NCI-H2196 (cell line): ENCODE measurements around the gene GPATCH4.
"Not testable (repeated sequence)": the region's sequence is repeated elsewhere in the genome, so short reads cannot be mapped to it uniquely, and the experiment has no call there.

Experiments used
- DNase-seq: peaks from one replicate; lab custom pipeline; 2025; ENCODE audit not compliant: unreplicated experiment; lab: John Stamatoyannopoulos, UW

Gene GPATCH4

DNA sequence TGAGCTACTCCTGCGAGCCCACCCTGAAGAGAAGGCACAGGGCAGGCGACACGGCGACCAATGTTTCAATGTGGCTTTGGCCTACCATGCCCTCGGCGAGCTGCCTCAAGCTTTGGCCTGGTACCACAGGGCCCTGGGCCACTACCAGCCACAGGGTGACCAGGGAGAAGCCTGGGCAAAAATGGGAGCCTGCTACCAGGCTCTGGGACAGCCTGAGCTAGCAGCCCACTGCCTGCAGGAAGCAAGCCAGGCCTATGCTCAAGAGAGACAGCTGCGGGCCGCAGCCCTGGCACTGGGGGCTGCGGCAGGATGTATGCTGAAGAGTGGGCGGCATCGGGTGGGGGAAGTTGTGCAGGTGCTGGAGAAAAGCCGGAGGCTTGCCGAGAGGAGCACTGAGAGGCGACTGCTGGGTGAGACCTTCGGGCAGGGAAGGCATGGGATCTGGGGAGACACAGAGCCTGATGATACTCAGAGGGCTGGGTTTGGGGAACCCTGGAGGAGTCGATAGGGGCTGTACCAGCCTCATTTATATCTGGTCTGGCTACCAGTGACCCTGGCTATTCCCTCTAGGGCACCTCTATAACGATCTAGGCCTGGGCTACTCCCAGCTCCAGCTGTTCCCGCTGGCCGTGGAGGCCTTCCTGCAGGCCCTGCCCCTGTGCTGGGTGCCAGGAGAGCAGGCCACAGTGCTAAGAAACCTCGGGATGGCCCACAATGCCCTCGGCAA lies 19.5 kb downstream of the GPATCH4 start:
- DNase-seq = no peak

DNA sequence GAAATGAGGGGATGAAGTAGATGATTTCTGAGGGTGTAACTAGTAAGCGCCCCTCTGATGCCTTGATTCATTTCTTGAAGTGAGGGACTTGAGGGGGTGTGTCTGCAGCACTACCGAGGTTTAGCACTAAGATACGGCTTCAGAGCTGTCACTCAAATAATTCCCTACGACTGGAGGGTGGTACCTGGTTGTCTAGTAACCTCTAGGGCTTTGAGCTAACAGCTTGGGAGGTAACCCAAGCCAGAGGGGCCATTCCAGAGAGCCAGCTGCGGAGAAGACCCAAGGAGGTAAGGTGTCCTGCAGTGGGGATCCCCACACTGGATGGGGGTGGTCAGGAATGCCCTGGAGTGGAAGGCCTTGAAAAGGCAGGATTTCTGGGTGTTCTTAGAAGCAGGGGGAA lies 21.8 kb downstream of the GPATCH4 start, which contains the start of gene TTC24:
TTC24 (plus strand) TSS at position 252 of the 400 bp plus-strand sequence. CDS start 1,642 bp downstream, outside the sequence.
- no peak for DNase-seq

DNA sequence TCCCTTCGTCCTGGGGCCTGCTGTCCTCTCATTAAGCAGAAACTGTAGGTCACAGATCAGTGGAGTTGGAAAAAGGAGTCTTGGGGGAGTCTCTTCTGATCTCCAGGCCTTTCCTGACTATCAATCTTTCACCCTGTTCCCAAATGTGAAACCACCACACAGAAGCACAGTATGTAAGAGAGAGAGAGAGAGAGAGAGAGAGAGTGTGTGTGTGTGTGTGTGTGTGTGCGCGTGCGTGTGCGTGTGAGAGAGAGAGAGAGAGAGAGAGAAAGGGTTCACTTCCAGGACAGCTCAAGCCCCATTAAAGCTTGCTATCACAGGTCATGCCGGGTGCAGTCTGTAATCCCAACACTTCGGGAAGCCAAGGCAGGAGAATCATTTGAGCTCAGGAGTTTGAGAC lies 23.2 kb downstream of the GPATCH4 start:
- no peak for DNase-seq

GRCh38 chr1:156577550-156577949 lies 23.7 kb downstream of the GPATCH4 start:
- DNase-seq = peak; percentile 13

- DNase-seq = no peak
Measured at GRCh38 chr1:156574039-156574633, 27.1 kb downstream of the GPATCH4 start.

GRCh38 chr1:156572663-156573018 lies 28.6 kb downstream of the GPATCH4 start:
- DNase-seq = no peak

DNA sequence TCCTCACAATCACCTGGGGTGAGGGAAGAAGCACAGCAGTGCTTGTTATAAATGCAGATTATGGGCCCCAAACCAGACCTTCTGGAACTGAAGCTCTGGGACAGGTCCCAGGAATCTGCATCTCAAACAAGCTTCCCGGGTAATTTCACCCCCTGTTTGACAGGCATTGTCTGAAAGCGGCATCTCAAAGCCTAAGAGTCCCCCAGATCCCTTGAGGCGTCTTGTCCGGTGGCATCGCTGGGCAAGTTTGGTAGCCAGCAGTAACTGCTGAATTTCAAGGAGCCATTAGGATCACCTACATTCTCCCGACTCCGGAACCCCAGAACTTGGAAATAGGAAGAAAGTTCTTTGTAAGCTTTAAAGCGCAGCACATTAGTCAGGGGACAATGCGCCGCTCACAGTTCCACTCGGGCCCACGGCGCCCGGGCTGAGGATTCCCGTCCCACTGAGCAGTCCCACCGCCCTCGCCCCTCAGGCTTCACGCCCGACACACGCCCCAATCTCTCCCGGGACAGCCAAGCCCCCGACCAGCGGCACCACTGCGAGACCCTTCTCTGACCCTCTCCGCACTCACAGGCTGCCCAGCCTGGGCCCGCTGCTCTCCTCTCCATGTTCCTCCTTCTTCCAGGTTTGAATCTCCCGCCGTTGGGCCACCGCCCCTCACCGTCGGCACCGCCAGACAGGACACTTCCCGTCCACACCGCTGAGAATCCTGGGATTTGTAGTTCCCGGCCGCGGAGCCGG lies 29.2 kb downstream of the GPATCH4 start, which contains the start of gene IQGAP3:
IQGAP3 (minus strand) TSS at position 647 of the 744 bp plus-strand sequence; CDS start at position 611, 36 bp downstream.
- DNase-seq = peak; percentile 91

- no peak for DNase-seq
Measured at GRCh38 chr1:156571261-156571852, 29.9 kb downstream of the GPATCH4 start.

GRCh38 chr1:156566436-156566835 lies 34.8 kb downstream of the GPATCH4 start:
- DNase-seq = no peak

DNA sequence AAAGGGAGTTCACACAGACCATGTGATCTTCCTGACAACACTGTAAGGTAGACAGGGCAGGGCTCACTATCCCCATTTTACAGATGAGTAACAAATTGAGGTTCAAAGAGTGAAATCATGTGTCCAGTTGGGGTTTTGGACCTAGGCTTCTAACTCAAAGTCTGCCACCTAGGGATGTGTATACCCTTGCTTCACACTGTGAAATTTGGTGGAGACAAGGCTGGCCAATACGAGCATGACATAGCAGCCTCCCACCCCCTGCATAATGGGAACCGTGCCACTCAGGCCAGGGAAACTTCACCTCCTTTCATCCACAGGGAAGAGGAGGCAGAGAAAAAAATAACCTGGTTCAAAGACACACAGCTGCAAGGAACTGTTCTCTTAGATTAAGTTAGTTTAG lies 35.8 kb downstream of the GPATCH4 start:
- no peak for DNase-seq

DNA sequence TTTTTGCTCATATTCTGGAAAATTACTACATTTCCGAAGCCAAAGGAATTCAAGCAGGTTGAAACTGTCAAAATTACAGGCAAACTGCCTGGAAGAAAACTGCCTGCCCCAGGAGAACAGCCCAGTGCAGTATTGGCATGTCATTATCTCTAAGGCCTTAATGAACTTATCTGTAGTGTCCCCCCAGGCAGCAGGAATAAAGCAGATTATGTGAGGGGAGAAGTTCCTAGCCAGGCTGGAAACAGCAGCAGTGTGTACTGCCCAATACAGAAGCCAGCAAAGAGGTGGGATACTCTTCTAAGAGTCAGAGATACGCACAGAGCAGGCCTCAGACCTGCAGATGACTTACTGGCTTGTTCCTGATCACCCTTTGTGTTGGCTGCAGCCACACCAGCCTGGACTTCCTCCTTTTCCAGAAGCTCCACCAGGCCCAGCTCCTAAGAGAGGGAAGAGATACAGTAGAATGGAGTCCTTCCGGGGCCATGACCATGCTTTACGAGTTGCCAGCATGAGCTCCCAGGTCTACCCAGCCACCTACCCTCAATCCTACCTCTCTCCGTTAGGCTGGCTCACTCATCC lies 40.6 kb downstream of the GPATCH4 start:
- DNase-seq = no peak

DNA sequence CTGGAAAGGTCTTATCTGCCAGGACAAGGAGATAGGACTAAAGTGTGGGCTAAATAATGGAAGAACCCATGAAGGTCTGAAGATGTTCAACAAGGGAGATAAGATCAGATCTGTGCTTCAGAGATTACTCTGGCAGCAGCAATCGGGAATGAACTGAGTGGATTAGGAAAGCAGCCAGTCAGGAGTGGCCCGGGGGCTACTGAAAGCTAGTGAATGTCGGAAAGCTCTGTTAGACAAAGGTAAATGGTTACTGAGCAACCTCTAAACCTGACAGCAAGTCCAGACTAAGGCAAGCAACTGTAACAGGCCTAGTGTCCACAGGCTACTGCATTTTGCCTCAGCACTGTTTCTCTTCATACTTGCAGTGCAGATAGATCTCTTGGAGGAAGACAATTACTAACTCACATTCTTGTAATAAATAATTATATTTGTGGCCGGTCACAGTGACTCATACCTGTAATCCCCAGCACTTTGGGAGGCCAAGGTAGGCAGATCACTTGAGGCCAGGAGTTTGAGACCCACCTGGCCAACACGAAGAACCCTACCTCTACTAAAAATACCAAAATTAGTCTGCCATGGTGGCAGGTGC lies 41.4 kb downstream of the GPATCH4 start:
- no peak for DNase-seq

DNA sequence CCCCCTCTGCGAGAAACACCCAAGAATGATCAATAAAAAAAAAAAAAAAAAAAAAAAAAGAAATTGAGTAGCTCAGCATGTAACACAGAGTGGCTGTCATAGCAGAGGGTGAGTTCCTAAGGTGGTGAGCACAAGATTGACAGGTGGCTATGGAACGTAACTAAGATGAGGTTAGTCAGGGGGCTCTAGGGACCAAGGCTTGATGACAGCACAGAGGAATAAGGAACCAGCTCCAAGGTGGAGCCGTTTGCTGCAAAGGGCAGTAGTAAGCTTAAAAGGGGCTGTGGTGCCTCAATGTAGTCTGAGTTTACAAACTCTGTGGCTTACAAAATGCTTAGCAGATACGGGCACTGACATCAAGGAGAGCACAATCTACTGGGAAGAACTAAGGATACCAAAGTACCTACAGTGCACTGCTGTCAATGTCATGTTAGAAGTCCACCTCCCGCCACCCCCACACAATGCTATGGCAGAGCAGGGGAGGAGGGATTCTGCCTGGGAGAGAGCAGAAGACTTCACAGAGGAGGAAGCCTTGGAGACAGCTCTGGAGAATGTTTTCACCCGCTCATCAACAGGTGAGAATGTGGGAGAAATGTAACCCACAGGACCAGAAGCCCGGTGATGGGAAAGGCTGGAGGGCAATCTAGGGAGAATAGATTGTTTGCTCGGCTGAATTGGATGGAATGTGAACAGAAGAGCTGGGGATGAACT lies 42.0 kb downstream of the GPATCH4 start:
- no peak for DNase-seq

DNA sequence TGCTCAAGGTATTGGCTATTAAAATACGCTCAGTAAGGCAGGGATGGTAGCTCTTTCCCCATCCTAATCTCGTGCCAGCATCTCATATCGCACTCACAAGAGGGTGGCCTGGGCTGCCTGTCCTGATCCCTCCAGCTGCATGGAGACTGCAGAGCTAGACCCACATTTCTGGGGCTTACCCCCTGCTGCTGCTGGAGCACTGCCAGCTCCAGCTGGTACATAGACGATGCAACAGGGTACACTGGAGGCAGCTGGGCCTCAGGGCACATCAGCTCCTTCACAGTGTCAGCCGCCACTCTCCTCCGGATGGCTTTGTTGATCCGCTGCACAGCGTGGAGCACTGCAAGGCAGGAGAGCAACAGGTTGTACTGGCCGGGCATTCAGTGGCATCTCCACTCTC lies 44.9 kb downstream of the GPATCH4 start:
- peak; percentile 11 for DNase-seq

DNA sequence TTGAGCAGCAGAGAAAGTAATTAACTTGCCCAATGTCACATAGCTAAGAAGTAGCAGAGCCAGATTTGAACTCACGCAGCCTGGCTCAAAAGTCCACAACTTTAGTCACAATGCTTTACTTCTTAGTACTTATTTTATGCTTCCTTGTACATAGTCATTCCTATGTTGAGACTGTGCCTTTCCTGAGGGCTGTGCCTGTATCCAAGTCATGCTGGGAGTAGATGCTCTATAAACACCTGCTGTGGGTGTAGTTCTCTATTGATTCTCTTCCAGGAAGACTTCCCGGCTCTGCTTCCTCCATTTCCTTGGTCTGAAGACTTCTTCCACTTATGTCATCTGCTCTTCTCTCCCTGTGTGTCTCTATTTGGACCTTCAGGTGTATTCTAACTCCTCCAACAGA lies 45.6 kb downstream of the GPATCH4 start:
- DNase-seq = no peak

DNA sequence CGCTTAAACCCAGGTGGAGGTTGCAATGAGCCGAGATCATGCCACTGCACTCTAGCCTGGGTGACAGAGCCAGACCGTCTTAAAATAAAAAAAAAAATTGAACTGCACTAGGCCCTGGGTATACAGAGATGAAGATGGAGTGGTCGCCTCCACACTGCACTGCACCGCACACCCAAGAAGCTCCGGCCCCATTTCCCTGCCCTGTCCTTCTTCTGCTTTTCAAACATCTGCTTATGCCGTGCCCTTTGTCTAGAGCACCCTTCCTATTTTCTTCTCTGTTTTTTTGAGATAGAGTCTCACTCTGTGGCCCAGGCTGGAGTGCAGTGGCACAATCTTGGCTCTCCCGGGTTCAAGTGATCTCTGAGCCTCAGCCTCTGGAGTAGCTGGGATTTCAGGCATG lies 46.3 kb downstream of the GPATCH4 start:
- no peak for DNase-seq

DNA sequence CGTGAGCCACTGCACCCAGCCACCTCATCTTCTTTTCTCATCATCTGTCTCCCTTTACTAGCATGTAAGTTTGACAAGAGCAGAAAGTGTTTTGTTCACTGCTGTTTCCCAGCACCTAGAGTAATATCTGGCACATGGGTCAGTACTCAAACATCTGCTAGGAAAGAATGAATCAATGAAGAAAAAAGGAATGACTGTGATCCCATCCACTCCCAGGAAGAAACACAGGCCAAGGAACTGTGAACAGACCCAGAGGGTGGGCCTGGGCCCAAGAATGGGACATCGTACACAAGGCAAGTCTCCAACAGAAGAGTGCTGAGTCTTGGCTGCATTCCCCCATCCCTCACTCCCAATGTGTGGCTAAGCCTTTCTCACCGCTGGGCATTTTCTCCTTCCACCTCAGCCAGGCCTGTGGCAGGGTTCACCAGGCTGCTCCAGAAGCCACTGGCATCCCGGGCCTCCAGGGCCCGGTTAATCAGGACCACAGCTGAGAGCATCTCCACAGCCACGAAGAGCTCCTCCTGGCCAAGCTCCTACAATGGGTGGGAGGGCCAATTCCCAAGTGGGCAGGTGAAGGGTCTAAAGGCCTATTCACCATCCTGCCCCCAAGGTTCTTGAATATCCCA lies 47.3 kb downstream of the GPATCH4 start:
- no peak for DNase-seq

DNA sequence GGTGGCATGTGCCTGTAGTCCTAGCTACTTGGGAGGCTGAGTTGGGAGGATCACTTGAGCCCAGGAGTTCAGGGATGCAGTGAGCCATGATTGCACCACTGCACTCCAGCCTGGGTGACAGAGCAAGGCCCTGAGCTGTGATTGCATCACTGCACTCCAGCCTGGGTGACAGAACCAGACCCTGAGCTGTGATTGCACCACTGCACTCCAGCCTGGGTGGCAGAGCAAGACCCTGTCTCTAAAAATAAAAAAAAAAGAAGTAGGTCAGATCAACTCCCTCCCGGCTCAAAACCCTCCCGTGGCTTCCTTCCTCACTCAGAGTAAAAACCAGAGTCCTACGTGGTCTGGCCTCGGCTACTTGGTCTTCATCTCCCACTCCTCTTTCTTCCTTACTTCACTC lies 48.3 kb downstream of the GPATCH4 start:
- DNase-seq = not testable (repeated sequence)

- no peak for DNase-seq
Measured at GRCh38 chr1:156552518-156552917, 48.8 kb downstream of the GPATCH4 start.

GRCh38 chr1:156551869-156552268 lies 49.4 kb downstream of the GPATCH4 start:
- DNase-seq = no peak
